NCI-H345 (cell line): ENCODE results near the gene CAPN6.

Experiments
- DNase-seq: peaks from one replicate; lab custom pipeline; 2025; lab: John Stamatoyannopoulos, UW

Gene CAPN6

GRCh38 chrX:111199505-111199904, 70.8 kb downstream of the CAPN6 start:
- no peak for DNase-seq
